ENCODE results near the gene KLHDC3. TPM values are rescaled to one million over a fixed set of nuclear protein-coding genes. Genes with fewer than 3 reads are reported as not detected.

Gene KLHDC3
- total and polyA plus RNA-seq, 2 experiments from 2014 or later, result 88.2 to 184 TPM

DNA sequence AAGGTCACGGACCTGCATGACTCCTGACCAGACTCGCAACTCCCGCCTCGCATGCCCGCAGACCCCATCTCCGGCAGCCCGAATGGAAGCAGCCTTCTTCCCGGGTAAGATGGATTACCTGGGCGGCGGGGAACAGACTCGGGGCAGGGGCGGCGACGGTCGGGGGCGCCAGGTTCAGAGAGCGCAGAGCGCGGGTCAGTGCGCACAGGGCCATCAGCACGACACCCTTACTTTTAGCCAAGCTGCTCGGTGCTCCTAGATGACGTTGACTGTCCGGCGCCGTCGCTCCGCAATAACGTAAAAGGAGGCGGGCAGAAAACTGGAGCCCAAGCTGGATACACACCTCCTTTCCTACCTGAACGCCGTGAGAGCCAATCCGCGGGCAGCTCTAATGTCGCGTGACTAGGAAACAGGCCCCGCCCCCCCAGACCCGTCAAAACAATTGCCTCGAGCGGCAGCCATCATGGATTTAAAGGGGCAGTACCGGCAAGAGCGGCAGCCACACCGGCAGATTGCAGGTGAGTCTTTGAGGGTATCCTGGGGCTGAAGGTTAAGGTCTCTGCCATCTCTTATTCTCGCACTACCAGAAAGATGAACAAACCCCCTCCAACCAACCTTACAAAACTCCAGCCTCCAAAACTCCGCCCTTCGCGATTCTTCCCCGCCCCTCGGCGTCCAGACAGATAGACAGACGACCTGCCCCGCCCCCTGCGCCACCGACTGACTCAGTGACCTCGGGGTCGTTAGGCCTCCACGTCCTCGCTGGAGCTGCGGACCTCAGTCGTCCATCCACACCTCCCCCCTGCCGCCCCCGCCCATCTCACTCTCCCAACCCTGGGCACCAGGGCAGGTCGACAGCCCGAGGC is 45.4 kb downstream of the KLHDC3 start, which contains the start of the genes KLC4 and MRPL2 (continued):
- TF ChIP-seq ZNF462 (CRISPR knock-in tag; IDR thresholded peaks at IDR 0.05), result no peak
- peak; percentile 85 for TF ChIP-seq POLR2AphosphoS5 (IDR thresholded peaks at IDR 0.05; ENCODE audit: low read depth)

GRCh38 chr6:43060034-43060754 is 46.1 kb downstream of the KLHDC3 start:
- no peaks in the 10 kb centered on the region; the same call in 1 of the 3 replicates for H3K9me3 Mint-ChIP-seq
- Histone ChIP-seq H4K20me1 (replicated peaks; ENCODE audit: insufficient read depth) (no peaks in the 10 kb centered on the region), H3K4me1 (ENCODE audit: insufficient read depth) (peaks cover 9% of the 10 kb centered on the region), H3K36me3 (ENCODE audit: insufficient read depth) (peaks cover 5% of the 10 kb centered on the region; the same call in 1 of the 2 replicates), H2AFZ (peak overlapping the region; percentile 86), H3K79me2 (replicated peaks; ENCODE audit: insufficient read depth) (peaks cover 28% of the 10 kb centered on the region), H3K4me2 (peak overlapping the region; percentile 90), H3K27me3 (ENCODE audit: insufficient read depth) (no peaks in the 10 kb centered on the region), H3K4me3 (peak overlapping the region; percentile 100), H3K27ac (ENCODE audit: low read depth) (peak overlapping the region; percentile 71; the same call in 1 of the 2 replicates), H3K9me2 (ENCODE audit: insufficient read depth) (no peaks in the 10 kb centered on the region), H3F3A (replicated peaks; ENCODE audit: low read depth) (peaks cover 8% of the 10 kb centered on the region)
- peak overlapping the region; percentile 97 for H3K4me3 Mint-ChIP-seq
- peaks cover 21% of the 10 kb centered on the region for H3K36me3 Mint-ChIP-seq (ENCODE audit: low read depth)
- H3K27me3 Mint-ChIP-seq (ENCODE audit: insufficient read depth, low read depth, poor library complexity), result peaks cover 14% of the 10 kb centered on the region
- ATAC-seq, result peak; percentile 52
- H3K27ac Mint-ChIP-seq, result peak overlapping the region; percentile 99
- DNase-seq (ENCODE audit: low spot score), result peak; percentile 66
- H3K4me1 Mint-ChIP-seq, result peaks cover 28% of the 10 kb centered on the region
- no peak for TF ChIP-seq ZNF462 (CRISPR knock-in tag; IDR thresholded peaks at IDR 0.05)
